ENCODE results near the gene FARP1. TPM values are rescaled to one million over a fixed set of nuclear protein-coding genes. Genes with fewer than 3 reads are reported as not detected.

The FARP1 gene
- total and polyA plus RNA-seq, 2 of the 13 experiments (the other 11 are each of a cell fraction or from before 2014, with no cell fraction given) = 70.6 to 126 TPM

- peak; percentile 53; the same call in 1 of the 2 replicates for TF ChIP-seq TFAP4 (IDR thresholded peaks at IDR 0.05; ENCODE audit: borderline replicate concordance, low read depth)
- no peak for TF ChIP-seq TP53 (CRISPR knock-in tag; conservative IDR thresholded peaks at IDR 0.05)
- no peak for TF ChIP-seq EHMT2 (IDR thresholded peaks at IDR 0.05; ENCODE audit: borderline replicate concordance, low read depth, low read length)
- TF ChIP-seq LBX2 (CRISPR knock-in tag; IDR thresholded peaks at IDR 0.05; ENCODE audit: borderline replicate concordance) = no peak
- no peak for TF ChIP-seq WIZ (CRISPR knock-in tag; IDR thresholded peaks at IDR 0.05)
- peak; percentile 54; the same call in 1 of the 2 replicates for TF ChIP-seq HDAC2 (CRISPR knock-in tag; IDR thresholded peaks at IDR 0.05)
- TF ChIP-seq E2F2 (CRISPR knock-in tag; IDR thresholded peaks at IDR 0.05; ENCODE audit: borderline replicate concordance) = no peak
- TF ChIP-seq KDM5B (CRISPR knock-in tag; IDR thresholded peaks at IDR 0.05; ENCODE audit: borderline replicate concordance) = no peak
- no peak for TF ChIP-seq ZNF619 (CRISPR knock-in tag; IDR thresholded peaks at IDR 0.05)
- TF ChIP-seq MEF2D (CRISPR knock-in tag; IDR thresholded peaks at IDR 0.05) = no peak
- TF ChIP-seq CEBPZ (IDR thresholded peaks at IDR 0.05; ENCODE audit: low read length) = no peak
- TF ChIP-seq GTF3A (CRISPR knock-in tag; conservative IDR thresholded peaks at IDR 0.05) = no peak
- no peak for TF ChIP-seq ZNF552 (CRISPR knock-in tag; IDR thresholded peaks at IDR 0.05; ENCODE audit: borderline replicate concordance)
- no peak for TF ChIP-seq PHF20 (CRISPR knock-in tag; IDR thresholded peaks at IDR 0.05)
- no peak for TF ChIP-seq MYC (CRISPR knock-in tag; IDR thresholded peaks at IDR 0.05; ENCODE audit: borderline replicate concordance)
- TF ChIP-seq ZSCAN20 (CRISPR knock-in tag; IDR thresholded peaks at IDR 0.05; ENCODE audit: borderline replicate concordance) = no peak
- no peak for TF ChIP-seq ZNF136 (CRISPR knock-in tag; IDR thresholded peaks at IDR 0.05; ENCODE audit: low read depth)
- 0 out of 2 replicates have a peak, but pooled peaks have one; percentile 42 for TF ChIP-seq TARDBP (CRISPR knock-in tag; IDR thresholded peaks at IDR 0.05)
- no peak for TF ChIP-seq REST (IDR thresholded peaks at IDR 0.05; ENCODE audit: borderline replicate concordance in 1 of 2, low read depth in 1 of 2, low read length in 2 of 2)
- peak; percentile 41; the same call in 1 of the 2 replicates for TF ChIP-seq HDAC1 (CRISPR knock-in tag; IDR thresholded peaks at IDR 0.05)
These were observed 130.4 kb downstream of the FARP1 start (continued) for GRCh38 chr13:98273067-98273823.

Data from HepG2 (cell line).